ENCODE results near the gene GNS.

GNS gene

GRCh38 chr12:64791036-64791435 is 31.8 kb upstream of the GNS start:
- H3K4me3 ChIP-seq (ENCODE audit: low read depth, low read length): no peak overlapping the region
- DNase-seq (ENCODE audit: low read depth): no peak
- no peak for TF ChIP-seq CTCF (IDR thresholded peaks at IDR 0.05; ENCODE audit: low read depth, low read length, missing control alignments)

- no peak overlapping the region for H3K4me3 ChIP-seq (ENCODE audit: low read depth, low read length)
- no peak for DNase-seq (ENCODE audit: low read depth)
- TF ChIP-seq CTCF (IDR thresholded peaks at IDR 0.05; ENCODE audit: low read depth, low read length, missing control alignments): no peak
Observed at GRCh38 chr12:64790166-64790565, 31.0 kb upstream of the GNS start.

GRCh38 chr12:64785838-64786237 is 26.6 kb upstream of the GNS start:
- DNase-seq (ENCODE audit: low read depth): no peak
- H3K4me3 ChIP-seq (ENCODE audit: low read depth, low read length): no peak overlapping the region
- TF ChIP-seq CTCF (IDR thresholded peaks at IDR 0.05; ENCODE audit: low read depth, low read length, missing control alignments): no peak

GRCh38 chr12:64782191-64782876 is 23.1 kb upstream of the GNS start:
- DNase-seq (ENCODE audit: low read depth): no peak
- no peak for TF ChIP-seq CTCF (IDR thresholded peaks at IDR 0.05; ENCODE audit: low read depth, low read length, missing control alignments)
- H3K4me3 ChIP-seq (ENCODE audit: low read depth, low read length): no peak overlapping the region; the same call in 1 of the 2 replicates

GRCh38 chr12:64781280-64782190 is 22.3 kb upstream of the GNS start:
- no peak for DNase-seq (ENCODE audit: low read depth)
- H3K4me3 ChIP-seq (ENCODE audit: low read depth, low read length): peak overlapping the region; percentile 48

More at GRCh38 chr12:64781280-64782190, 22.3 kb upstream of the GNS start:
- TF ChIP-seq CTCF (IDR thresholded peaks at IDR 0.05; ENCODE audit: low read depth, low read length, missing control alignments): no peak
